Fibroblast of skin of abdomen (primary cell): ENCODE measurements around the gene HINFP.
"Not testable (repeated sequence)": the region's sequence is repeated elsewhere in the genome, so short reads cannot be mapped to it uniquely, and the experiment has no call there.

ENCODE experiments used
- DNase-seq: peaks from one replicate; pipeline ENCODE4 v3.0.0-alpha.2; 2013

HINFP gene

GRCh38 chr11:119117004-119117706 is 4.2 kb upstream of the HINFP start:
- DNase-seq = no peak

- no peak for DNase-seq
Observed at GRCh38 chr11:119118227-119118626, 3.2 kb upstream of the HINFP start.

GRCh38 chr11:119118946-119119345 is 2.4 kb upstream of the HINFP start:
- no peak for DNase-seq

- DNase-seq = peak; percentile 78
Observed at GRCh38 chr11:119120639-119121007, 757 bp upstream of the HINFP start.

- no peak for DNase-seq
Observed at GRCh38 chr11:119121811-119122124, 388 bp downstream of the HINFP start.

DNA sequence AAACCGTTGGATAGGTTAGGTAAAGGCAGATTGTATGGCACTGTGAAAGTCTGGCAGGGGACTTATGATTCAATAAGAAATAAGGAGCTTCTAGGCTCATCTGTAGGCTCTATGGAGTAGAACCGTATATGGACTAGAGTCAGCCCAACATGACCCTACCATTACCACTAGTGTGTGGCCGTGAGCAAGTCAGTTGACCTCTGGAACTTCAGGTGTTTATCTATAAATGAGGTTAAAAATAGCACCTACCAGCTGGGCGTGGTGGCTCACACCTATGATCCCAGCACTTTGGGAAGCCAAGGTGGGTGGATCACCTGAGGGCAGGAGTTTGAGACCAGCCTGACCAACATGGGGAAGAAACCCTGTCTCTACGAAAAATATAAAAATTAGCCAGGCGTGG is 4.4 kb downstream of the HINFP start:
- no peak for DNase-seq

DNA sequence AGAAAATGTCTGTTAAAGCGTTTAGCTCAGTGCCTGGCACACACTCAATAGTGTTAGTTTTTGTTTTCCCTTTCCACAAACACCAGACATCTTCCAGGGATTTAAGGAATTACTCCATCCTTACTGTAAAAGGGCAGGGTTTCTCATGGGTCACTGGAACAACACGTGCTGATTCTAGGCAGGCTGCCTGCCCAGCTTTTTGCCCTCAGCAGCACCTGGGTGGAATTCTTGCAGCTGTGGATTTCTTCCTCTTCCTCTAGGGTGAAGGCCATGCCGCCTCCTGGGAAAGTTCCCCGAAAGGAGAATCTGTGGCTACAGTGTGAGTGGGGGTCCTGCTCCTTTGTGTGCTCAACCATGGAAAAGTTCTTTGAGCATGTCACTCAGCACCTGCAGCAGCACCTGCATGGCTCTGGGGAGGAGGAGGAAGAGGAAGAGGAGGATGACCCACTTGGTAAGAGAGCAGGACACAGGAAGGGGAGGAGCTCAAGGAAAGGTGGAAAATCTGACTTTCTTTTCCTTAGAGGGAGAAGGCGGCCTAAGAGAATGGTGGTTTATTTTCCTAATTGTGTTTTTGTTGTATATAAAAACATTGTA is 5.4 kb downstream of the HINFP start:
- DNase-seq = no peak

GRCh38 chr11:119130662-119131061 is 9.3 kb downstream of the HINFP start:
- DNase-seq = no peak

DNA sequence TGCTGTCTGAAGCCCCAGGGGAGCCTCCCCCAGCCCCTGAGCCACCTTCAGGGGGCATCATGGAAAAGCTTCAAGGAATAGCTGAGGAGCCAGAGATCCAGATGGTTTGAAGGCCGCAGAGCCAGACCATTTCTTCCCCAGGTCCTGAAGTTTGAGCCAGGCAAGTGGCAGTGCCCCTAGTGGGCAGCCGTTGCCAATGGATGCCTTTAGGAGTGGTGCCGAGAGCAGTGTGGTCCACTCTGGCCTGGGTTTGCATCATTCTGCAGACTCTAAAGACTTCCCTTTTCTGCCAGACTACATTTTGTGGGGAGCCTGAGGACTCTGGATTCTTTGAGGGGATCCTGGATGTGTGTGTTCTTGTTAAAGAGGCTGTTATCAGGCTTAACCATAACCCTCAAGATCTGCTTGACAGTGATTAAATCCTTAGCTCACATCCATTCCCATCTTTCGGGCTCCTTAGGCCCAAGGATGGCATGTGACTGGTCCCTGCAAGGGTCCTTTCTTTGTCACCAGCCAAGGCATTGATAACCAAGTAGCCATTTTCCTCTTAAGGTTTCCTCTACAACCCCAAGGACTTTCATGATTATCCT is 13.1 kb downstream of the HINFP start:
- DNase-seq = no peak

GRCh38 chr11:119139276-119139675 is 17.9 kb downstream of the HINFP start:
- not testable (repeated sequence) for DNase-seq

GRCh38 chr11:119144825-119145486 is 23.6 kb downstream of the HINFP start:
- DNase-seq = peak; percentile 66

GRCh38 chr11:119145551-119145950 is 24.2 kb downstream of the HINFP start:
- DNase-seq = no peak

DNA sequence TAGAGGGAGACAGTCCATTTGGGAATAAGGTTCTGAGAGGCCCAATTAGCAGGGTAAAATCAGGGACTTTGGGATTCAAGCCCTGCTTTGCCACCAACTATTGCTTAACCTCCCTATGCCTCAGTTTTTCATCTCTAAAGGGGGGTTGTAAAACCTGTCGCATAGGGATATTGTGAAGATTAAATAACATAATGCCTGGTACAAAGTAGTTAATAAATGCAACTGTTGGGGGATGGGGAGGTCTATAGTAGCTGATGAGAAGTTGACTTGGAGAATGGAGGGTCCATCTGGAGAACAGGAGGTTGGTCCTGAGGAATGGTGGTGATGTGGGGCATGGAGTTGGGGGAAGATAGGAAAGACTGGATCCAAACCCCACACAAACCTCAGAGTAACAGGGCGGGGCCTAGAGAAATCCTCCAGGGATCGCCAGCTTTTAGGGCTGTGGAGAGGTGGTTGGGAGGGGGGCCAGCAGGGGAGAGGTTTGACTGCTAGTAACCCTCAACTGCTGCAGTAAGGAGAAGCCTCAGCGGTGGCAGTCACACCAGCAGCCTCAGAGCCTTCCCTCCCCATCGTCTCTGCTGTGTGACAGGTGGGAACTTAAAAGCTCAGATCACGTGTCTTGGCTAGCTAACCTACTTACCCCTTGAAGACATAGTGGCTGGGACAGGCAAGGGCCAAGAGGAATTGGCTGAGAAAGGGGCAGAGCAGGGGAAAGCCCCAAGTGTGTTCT is 26.4 kb downstream of the HINFP start:
- DNase-seq = no peak

GRCh38 chr11:119148720-119149017 is 27.3 kb downstream of the HINFP start:
- DNase-seq = no peak

DNA sequence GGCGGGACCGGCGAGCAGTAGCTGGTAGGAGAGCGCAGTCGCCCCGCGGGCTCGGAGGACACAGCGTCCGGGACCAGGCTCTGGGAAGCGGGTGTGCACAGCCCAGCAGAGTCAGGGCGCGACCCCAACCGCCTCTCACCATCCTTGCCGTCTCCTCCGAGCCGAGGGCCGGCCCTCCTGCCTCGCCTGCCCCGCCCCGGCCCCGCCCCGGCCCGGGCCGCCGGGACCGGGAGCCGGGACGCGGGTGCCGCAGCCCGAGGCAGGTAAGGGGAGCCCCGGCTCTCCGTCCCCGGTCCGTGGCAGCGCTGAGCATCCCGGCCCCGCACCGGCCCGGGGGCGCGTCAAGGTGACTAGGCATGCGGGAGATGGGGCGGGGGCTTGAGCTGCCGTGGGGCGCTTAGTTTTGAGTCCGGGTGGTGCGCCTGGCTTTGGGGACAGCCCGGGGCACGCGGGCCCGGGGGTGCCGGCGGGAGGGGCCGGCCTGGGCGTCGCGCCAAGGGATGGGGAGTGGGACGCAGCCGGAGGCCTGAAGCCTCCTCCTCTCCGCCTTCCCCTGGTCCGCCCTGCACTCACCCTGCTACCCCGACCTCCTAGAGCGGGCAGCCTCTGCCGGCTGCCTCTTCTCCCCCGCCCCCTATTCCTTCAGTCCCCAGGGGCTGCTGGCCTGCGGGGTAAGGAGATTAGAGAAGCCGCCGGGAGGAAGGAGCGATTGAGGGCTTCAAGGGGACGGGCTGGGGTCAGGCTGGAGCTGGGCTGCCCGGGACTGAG is 27.8 kb downstream of the HINFP start, which contains the start of gene ABCG4:
ABCG4 (plus strand) TSS at position 35 of the 768 bp plus-strand sequence. CDS start 914 bp downstream, outside the sequence.
- no peak for DNase-seq

- DNase-seq = no peak
Observed at GRCh38 chr11:119149786-119150275, 28.5 kb downstream of the HINFP start.

- DNase-seq = no peak
Observed at GRCh38 chr11:119152043-119152442, 30.7 kb downstream of the HINFP start.

DNA sequence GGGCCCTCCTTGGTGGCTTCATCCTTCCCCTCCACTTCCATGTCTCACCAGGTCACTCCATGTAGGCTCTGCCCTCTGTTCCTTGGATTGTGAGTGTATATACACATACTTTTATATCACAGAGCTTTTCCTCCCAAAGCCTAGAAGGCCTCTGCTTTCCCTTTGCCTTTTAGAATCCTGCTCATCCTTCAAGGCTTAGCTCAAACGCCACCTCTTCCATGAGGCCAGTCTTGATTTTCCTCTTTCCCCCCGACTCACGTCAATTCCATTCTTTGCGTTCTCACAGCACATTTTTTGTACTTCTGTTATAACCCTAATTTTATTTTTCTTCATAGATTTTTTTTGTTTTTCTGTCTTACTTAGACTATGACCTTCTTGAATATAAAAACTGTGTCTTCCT is 31.2 kb downstream of the HINFP start:
- no peak for DNase-seq

GRCh38 chr11:119153049-119153818 is 31.9 kb downstream of the HINFP start:
- no peak for DNase-seq

- DNase-seq = no peak
Observed at GRCh38 chr11:119154178-119154577, 32.8 kb downstream of the HINFP start.

- DNase-seq = no peak
Observed at GRCh38 chr11:119155733-119156492, 34.5 kb downstream of the HINFP start.
